NCI-H2227 (cell line): Measurements from ENCODE around the gene AAK1.
"Not testable (repeated sequence)": the region's sequence is repeated elsewhere in the genome, so short reads cannot be mapped to it uniquely, and the experiment has no call there.

Experiments
- DNase-seq: peaks from one replicate; lab custom pipeline; 2025; ENCODE audit not compliant: unreplicated experiment; lab: John Stamatoyannopoulos, UW

The AAK1 gene

DNA sequence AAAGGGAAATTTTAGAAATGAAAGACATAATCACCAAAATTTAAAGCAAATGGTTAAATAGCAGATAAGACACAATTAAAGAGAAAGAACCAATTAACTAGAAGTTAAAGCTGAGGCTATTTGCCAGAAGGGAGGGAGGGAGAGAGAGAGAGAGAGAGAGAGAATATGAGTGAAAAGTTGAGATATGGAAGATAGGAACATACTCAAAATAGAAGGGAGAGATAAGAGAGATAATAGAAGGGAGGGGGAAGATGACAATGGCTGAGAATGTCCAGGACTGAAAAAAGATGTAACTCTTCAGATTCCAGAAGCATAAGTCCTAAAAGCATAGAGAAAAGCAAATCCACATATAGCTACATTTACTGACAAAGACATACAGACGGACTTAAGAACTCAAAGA, 17.1 kb upstream of the AAK1 start:
- DNase-seq = no peak

GRCh38 chr2:69659941-69660483, 16.5 kb upstream of the AAK1 start:
- no peak for DNase-seq

DNA sequence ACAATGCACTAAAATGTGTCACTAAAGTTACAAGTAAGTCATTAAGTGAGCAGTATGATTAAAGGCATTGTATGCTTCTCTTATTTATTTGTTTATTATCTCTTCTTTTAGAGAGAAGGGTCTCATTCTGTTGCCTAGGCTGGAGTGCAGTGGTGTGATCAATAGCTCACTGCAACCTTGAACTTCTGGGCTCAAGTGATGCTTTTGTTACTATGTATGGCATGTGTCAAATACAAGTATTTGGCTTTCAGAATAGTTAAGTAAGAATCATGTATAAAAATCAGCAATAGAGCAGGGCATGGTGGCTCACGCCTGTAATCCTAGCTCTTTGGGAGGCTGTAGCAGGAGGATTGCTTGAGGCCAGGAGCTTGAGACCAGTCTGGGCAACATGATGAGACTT, 15.8 kb upstream of the AAK1 start:
- no peak for DNase-seq

- no peak for DNase-seq
Observed at GRCh38 chr2:69652206-69652605, 8.7 kb upstream of the AAK1 start.

DNA sequence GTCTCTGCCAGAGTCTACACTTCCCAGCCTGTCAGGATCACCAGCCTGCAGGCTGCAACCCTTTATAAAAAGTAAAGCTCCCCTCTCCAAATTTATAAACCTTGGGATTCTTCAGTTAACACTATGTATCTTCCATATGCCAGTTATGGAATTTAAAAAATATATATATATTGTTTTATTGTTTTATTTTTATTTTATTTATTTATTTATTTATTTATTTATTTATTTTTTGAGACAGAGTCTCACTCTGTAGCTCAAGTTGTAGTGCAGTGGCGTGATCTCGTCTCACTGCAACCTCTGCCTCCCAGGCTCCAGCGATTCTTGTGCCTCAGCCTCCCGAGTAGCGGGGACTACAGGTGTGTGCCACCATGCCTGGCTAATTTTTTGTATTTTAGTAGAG, 3.7 kb upstream of the AAK1 start:
- DNase-seq = not testable (repeated sequence)

DNA sequence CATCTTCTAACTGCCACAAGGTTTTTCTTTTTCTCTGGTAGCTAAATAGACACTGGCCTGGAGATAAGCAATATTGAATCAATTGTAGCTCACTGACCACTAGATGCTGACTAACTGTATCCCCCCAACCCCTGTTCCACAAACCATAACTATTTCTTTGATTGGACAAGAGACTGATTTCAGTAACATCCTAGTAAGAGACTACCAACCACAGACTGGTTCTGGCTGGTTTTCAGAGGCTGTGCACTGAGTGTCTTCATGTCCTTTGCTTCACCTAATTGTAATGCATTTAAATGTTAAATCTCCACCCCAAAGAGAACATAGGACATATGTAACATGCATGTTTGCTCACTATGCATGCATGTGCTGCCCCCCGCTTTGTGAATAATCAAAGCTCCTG, 3.2 kb upstream of the AAK1 start:
- no peak for DNase-seq

DNA sequence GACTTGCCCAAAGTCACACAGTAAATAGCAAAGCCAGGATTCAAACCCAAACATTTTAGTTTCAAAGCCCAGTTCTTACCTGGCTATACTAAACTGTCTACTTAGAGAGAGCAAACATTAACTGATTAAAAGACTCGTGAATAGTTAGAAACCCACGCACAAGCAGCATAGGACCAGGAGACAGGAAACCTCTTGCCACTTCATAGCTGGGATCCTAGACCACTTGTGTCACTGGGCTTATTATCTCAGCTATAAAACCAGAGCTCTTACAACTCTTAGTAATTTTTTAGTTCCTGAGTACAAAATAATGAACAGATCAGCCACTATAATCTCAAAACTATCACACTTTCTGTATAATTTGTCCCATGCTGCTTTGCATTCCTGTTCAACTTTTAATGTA, 2.4 kb upstream of the AAK1 start:
- DNase-seq = no peak

DNA sequence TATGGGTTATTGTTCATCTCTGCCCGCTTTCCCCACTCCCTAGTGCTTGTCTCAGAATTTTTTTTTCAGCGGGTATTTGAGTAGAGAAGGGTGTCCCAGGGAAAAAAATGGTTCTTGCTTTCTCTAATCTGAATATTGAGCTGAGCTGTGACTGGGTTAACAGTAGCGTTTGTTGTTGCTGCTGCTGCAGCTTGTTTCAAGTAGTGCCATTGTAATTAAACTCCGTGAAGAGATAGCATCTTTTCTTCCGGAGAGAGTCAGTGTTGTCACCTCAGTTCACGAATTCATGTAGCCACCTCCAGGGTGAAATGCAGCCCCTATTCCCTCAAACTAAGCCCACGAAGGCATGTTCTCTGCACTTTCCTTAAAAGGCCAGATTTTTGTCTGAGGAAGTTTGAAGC, 1.5 kb upstream of the AAK1 start:
- peak; percentile 18 for DNase-seq

DNA sequence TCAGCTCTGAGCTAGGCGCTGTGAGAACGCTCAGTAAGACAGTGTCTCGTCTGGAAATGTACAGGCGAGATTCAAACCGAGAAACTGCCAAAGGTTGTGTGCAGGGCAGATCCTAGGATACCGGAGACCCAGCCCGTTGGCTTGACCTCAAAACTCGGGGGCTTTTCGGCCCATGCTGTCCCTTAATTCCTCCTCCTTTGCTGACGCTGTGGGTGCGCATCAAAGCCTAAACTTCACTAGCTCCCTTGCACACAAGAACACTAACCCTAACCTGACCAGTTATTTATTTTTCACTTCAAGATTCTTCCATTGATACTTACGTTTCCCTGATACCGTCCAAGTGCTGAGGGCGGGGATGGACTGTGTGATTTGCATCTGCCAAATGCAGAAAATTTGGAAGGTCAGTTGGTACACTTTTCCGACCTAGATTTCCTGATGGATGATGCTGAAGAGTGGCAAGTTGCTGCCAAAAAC, 1.0 kb upstream of the AAK1 start:
- no peak for DNase-seq

DNA sequence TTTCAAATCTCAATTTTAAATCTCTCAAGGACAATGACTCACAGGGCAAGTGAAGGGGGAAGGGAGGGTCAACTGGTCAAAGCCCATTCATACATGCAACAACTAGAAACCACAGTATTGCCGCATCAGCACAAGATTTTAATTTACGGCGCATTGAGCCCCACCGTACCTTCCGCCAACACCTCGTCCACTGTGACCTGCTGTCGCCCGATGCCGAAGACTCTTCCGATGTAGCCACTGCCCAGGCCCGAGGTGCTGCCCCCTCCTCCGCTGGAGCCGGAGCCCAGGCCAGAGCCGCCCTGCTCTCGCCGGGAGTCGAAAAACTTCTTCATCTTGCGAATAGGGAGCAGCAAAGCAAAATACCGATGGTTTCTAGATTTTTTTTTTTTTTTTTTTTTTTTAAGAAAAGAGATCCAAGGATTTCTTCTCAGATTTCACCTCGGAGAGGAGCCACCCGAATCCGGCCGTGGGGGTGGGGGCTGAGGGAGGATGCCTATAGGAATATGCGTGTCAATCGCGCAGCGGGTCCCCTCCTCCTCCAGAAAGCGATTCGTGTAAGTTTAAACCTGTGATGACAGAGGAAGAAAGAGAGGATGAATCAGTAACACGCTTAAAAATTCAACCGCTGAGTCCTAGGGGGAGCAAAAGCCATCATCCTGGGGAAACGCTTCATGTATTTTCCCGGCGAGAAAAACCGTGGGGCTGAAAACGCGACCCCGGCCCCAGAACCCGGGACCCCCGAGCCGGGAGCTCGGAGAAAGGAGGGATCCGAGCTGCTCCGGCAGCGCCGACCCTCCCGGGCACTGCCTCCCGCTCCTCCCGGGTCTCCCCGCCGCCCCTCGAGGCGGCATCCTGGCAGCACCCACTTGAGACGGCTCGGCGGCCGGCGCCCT, 584 bp downstream of the AAK1 start:
- peak; percentile 58 for DNase-seq

- DNase-seq = peak; percentile 16
Observed at GRCh38 chr2:69641887-69642708, 1.4 kb downstream of the AAK1 start.

DNA sequence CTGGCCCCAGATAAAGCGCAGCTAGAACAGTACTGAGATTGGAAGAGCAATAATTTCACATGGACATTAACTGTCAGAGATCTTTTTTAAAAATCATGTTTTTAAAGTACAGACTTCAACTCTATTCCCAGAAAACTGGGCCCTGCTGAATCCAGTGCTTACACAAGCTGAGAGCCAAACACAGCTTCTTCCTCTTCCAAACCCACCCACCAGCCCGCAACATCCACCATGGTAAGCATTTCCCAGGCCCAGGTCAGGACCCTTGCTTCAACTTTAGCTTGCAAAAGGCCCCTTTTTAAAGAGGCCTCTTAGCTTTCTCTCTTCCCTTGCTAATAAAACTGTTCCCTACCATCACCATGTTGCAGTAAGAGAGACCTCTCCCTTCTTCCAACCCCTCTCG, 2.1 kb downstream of the AAK1 start:
- no peak for DNase-seq

DNA sequence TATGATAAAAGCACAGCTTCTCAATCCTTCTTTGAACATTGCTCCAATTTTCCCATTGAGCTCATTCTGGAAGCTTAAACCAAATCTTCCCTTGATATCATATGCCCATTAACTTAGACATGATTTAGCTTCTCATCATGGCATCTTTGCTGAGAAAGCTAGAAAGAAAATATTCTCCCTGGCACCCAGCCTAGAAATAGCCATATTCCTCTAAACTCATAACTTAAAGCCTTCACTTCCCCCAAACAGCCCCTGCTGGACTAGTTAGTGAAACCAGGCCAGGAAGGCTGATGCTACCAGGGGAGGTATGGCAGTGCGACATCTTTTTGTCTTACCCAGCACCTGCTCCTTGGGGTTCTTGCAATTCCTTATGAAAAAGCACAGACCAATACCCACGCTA, 4.3 kb downstream of the AAK1 start:
- DNase-seq = no peak

- DNase-seq = no peak
Observed at GRCh38 chr2:69638630-69639029, 4.9 kb downstream of the AAK1 start.

DNA sequence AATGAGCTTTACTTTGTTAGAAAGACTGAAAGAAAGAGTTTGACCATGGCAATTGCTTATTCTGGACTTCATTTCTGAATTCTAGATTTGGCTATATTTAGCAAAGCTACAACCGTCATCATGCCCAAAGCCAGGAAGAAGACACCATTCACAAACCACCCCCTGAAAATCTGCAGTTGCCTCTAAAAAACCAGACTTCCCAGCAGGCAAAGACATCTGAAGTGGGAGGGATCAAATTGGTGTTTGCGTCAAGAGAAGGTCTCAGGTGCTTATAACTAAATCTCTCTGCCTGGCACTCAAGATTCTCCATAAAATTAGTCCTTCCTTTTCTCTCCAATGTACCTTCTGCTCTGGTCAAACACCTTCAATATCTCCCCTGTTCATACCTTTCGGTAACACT, 5.6 kb downstream of the AAK1 start:
- no peak for DNase-seq

GRCh38 chr2:69636395-69636794, 7.1 kb downstream of the AAK1 start:
- no peak for DNase-seq

- no peak for DNase-seq
Observed at GRCh38 chr2:69635432-69635831, 8.1 kb downstream of the AAK1 start.

DNA sequence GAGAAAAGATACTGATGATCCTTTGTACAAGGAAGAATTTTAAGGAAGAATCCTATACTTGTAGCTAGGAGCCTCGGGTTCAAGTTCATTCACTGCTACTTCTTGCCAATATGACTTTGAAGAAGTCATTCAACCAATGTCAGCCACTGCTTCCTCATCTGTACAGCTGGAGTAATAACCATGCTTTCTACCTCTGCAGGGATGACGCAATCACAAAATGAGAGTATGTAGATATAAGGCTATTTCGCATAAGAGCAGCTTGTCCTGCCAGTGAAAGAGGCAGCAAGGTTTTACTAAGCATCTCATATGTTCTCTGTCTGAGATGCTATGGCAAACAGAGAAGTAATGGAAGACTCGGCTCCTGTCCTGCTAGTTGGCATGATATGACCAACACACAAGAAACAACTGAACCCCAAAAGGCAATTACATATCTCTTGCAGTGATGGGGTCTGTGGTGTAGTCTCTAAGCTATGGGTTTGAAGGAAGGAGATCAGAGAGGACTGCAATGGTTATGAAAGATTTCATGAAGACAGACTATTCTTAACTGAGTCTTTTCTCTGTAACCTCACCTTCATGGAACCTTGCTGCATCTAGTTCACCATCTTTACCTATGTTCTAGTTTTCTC, 9.2 kb downstream of the AAK1 start:
- no peak for DNase-seq

GRCh38 chr2:69631402-69631801, 12.1 kb downstream of the AAK1 start:
- no peak for DNase-seq

DNA sequence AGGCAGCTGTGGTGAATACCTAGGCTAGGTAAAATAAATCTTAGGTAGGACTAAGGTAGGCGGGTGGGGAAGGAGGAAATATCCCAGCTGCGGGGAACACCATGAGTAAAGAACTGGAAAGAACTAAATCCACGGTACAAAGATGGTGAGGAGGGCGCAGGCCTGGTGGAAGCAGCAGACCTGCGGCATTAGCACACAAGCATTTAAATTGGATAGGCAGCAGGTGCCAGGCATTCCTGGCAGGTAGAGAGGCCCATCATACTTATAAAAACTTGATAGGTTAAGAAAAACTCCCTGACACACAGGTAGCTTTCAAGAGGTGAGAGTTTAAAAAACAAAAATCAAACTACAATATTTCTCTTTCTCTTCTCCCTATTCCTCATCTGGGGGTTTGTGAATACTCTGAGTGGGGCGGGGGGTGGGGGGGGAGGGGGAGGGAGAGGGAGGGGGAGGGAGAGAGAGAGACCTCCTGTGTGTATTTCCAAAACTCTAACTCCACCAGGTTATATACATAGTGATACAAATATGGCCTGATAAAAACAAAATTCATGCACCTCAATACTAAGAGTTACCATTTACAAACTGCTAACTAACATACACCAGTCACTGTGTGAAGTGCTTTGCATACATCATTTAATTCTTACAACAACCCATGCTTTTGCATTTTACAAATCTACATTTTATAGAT, 13.5 kb downstream of the AAK1 start:
- DNase-seq = no peak
